HG03064 (cell line): ENCODE results near the gene MATN3.

Experiments used
- ATAC-seq: cut with Tn5 transposase; IDR thresholded peaks from one replicate; pipeline ENCODE4 v1.9.1; 2021; ENCODE audit warnings: low read depth; ENCODE audit not compliant: unreplicated experiment

The MATN3 gene

DNA sequence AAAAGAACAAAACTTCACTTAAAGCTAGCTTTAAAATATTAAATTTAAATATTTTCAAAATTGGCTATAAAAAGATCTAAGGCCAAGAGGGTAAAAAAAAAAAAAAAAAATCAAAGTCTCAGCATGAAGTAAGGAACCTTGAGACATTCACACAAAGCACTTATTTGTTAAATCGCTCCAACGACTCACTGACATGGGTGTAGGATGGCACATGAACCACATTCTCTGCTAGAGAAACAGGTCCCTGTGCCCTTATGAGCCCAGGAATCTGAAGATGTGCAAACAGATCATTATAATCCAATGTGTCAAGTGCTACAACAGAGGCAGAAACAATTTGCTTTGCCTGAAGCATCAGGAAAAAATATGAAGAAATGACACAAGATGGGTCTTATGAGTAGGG lies 25.2 kb upstream of the MATN3 start:
- no peak for ATAC-seq

DNA sequence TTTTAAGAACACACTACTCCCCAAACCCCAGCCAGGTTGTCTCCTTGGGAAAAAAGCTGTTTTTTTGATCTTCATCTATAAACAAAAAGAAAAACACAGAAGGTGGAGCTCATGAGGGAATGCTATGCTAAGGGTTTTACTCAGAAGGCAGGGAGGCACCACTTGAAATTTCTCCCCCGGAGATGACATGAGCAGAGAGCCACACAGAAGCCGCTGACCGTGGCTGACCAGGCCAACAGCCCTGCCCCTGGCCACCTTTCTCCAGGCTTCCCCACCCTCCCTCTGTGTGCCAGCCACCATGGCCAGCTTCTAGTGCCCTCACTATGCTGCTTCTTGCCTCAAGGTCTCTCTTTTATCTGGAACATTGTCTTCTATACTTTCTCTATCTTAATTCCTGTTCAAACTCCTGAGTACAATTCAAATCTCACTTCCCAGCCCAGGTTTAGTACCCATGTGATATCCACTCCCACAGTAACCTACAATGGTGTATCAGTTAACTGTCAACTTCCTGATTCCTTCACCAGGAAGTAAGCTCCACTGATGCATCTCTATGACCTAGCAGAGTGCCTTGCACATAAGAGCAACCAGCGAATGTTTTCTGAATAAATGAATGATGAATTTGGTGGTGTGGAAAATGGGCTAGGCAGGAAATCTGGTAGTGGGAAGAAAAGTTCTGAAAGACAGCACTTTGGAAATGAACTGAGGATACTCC lies 23.6 kb upstream of the MATN3 start:
- no peak for ATAC-seq

DNA sequence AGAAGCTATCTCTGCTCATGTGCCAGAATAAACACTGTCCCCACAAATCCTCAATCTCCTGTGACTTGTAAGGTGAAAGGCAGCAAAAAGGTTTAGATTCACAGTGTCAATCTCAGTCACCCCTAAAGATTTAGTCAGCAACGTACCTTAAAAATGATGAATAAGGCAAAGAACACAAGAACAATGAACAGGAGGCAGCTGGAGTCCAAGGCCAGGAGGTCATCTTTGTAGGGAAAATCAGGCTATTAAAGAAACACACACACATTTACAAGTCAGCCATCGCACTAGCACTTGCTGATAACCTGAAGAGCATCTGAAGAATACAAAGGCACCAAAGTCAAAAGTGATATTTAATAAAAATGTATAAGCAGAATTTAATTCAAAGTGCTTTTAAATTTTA lies 22.4 kb upstream of the MATN3 start:
- ATAC-seq, result no peak

DNA sequence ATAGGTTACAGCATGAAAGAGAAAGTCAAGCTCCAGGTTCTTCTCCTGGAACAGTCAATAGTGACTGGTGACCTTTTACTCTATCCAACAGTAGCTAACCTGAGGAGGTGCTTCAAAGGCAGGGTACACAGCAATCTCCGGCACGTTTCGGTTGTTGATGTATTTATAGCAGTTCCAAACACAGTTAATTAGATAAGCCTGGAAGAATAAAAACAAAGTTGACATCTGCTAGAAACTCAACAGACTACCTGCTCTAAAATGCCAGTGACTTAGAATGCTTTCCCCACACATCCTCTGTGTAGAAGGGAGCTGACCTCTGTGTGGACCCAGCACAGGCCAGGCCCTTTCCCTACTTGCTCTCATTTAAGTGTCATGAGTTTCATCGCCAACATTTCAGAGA lies 21.8 kb upstream of the MATN3 start:
- no peak for ATAC-seq

DNA sequence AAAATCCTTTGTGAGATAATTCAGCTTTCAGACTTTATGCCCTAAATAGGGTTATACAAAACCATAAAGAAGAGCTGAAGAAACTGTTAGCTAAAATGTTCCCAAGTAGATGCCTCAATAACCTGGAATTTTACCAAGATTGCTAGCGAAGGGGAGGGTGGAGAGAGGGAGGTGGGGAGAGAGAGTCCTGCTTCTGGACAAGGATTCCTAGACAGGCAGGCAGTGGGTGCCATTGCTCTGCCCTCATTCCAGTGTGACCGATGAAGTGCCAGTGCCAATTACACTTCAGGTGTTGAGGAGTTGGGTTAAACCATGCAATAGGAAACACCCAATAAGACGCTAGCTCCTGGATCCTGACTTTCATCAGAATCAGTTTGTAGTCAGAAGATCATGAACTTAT lies 20.9 kb upstream of the MATN3 start:
- ATAC-seq, result no peak

DNA sequence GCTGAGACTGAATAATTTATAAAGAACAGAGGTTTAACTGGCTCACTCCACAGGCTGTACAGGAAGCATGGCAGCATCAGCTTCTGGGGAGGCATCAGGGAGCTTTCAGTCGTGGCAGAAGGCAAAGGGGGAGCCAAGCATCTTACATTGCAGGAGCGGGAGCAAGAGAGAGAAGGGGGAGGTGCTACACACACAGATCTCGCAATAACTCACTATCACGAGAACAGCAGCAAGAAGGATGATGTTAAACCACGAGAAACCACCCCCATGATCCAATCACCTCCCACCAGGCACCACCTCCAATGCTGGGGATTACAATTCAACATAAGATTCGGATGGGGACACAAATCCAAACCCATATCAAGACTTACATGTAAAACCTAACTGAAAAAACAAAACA lies 17.8 kb upstream of the MATN3 start:
- ATAC-seq, result no peak

DNA sequence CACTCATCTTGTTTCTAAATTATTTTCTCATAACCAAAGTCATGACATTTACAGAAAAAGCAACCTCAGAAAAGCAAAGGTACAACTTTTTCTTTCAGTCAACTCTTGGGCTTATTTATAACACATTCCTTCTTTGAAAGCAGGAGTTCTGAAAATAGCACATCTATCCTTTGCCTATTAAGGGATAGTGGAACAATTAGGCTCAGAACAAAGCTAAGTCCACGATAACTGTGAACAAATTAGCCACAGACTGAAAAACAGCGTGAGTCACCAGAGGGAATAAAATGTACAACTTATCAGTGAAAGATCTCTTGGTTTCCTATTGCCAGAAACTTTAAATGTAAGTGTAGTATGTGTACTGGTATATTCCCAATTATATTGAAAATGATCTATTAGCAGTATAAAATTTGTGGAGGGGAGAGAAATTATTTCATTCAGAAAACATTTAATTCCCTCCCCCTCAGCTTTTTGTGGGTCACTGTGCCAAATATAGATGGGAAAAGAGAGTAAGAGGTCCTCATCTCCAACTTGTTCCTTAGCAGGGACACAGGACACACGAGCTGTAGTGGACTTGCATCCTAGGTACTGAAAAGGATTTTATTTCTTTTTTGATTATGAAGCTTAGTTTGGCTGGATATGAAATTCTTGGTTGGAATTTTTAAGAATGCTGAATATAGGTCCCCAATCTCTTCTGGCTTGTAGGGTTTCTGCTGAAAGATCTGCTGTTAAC lies 15.4 kb upstream of the MATN3 start:
- no peak for ATAC-seq

DNA sequence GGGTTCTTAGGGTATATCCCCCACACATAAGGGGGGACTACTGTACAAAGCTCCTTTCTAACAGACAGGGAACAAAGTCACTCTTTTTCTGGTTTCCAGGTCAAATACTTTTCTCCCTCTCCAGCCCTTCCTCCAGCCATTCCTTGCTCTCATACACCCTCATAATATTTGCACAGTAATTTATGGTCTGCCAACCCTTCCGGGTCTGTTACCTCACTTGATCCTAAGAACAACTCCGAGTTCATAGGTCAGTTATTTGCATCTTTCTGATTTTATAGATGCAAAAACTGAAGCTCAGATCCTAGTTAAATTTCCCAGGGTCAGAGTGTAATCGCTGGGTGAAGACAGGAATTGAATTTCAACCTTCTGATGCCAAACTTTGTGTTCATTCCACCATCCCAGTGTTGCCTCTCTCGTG lies 14.8 kb upstream of the MATN3 start:
- no peak for ATAC-seq

DNA sequence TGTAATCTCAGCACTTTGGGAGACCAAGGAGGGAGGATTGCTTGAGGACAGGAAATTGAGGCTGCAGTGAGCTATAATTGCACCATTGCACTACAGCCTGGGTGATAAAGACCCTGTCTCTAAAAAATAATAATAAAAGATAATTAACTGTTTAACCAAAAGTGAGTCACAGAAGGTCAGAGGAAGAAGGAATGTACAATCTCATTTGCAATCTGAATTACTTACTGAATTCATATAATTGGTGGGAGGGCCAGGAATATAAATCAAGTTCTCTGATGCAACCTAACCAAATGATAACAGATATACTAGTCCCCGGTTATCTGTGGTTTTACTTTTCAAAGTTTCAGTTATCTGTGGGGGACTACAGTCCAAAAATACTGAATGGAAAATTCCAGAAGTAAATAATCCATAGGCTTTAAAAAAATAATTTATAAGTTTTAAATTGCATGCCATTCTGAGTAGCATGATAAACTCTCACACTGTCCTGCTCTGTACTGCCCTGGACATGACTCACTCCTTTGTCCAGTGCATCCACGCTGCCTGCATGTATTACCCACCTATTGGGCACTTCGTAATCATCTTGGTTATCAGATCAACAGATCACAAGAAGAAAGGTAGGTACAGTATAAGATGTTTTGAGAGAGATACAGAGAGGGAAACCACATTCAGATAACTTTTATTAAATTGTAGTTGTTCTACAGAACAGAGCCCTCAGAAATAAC lies 12.8 kb upstream of the MATN3 start:
- no peak for ATAC-seq

DNA sequence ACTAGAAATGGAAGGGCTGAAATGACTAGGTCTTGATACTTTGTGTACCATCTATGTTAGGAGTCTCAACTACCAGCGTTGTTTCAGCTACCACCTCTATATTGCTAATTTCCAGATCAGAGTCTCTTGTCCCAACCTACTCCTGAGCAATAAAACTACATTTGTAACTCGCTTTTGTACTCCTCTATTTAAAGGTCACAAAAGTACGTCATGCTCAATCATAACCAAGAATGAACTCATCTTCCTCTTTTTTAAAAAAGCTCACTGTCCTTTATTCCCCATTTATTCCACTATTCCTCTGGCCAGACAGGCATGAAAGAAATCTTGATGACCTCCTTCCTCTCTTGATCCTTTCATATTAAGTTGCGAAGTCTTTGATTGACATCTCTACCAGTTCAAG lies 11.2 kb upstream of the MATN3 start:
- ATAC-seq, result no peak

DNA sequence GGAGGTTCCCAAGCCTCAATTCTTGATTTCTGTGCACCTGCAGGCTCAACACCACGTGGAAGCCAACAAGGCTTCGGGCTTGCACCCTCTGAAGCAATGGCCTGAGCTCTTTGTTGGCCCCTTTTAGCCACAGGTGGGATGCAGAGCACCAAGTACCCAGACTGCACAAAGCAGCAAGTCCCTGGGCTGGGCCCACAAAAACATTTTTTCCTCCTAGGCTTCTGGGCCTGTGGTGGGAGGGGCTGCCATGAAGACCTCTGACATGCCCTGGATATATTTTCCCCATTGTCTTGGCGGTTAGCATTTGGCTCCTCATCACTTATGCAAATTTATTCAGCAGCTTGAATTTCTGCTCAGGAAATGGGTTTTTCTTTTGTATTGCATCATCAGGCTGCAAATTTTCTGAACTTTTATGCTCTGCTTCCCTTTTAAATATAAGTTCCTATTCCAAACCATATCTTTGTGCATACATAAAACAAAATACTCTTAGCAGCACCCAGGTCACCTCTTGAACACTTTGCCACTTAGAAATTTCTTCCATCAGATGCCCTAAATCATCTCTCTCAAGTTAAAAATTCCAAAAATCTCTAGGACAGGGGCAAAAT lies 9.0 kb upstream of the MATN3 start:
- ATAC-seq, result no peak

DNA sequence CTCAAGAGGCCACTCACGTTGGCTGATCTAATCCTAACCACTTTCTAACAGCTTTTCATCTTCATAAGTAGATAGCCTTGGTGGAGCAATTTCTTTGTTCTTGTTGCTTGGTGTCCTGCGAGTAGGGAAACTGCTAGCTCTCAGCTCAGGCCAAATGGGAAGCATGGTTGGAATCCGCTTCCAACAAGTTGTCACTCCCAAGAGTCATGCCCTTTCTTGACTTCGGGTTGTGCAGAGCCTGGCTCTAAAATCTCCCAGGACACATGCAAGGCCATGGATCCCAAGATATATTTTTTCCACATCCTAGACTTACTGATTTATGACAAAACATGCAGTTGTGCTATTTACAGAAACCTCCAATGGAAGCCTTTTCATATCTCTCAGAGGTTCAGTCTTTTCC lies 7.3 kb upstream of the MATN3 start:
- no peak for ATAC-seq

DNA sequence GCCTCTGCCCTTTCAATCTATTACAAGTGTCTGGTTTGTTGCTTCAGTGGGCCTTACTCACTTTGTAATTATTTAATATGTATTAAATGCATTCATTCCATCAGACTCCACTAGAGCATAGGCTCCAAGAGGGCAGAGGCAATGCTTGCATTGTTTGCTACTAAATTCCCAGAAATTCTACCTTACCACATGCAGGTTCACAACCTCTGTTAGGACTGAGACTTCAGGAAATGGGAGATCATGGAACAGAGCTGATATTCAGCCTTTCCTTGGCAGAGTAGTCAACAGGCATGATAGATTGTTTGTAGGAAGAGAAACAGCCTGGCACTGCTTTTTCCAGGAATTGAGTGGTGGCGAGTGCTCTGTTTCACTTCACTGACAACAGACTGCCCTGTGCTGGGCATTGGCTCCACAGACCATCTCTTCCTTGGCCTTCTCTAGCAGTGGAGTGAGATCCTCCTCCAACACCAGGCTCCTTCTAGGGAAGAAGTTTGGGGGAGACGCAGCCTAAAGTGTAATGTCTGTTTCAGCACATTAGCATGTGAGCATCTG lies 6.2 kb upstream of the MATN3 start:
- ATAC-seq, result no peak

DNA sequence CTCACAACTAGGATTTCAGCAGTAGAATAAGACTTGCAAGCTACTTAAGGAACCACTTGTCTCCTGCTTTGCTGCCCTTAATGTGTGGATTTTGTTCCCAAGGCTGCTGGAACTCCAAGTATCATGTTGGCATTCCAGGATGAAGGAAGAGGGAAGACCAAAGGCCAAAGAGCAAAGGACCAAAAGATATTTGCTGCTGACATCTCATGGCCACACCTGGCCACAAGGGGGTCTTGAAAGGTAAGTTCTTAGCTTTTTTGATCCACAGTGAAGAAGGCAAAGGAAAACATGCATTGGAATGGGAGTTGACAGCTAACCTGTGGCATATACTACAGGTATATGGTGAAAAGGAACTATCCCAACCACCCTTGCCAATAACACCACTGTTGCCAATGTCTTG lies 3.9 kb upstream of the MATN3 start:
- ATAC-seq, result no peak

DNA sequence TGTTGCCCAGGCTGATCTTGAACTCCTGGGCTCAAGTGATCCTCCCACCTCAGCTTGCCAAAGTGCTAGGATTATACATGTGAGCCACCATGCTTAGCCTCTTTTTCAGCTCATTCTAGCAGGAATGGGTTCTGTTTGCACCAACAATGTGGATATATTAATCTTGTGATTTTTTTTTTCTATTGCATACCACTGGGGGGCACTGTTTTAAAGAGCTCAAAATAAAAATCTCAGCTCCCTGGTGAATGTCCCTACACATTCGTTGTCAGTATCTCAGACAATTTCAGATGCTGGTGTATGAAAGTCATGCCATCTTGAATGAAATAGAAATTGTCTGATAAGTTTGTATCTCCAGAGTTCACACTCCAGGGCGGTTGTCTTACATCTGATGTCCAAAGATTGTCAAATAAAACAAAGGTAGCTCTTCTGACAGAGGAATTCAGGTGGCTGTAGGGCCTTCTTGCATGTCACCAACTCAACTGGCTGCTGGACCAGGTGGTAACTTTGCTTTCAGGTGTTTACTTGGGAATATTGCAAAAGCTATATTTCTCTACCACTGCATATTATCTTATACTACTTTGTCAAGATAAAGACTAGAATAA lies 3.1 kb upstream of the MATN3 start:
- ATAC-seq, result no peak

DNA sequence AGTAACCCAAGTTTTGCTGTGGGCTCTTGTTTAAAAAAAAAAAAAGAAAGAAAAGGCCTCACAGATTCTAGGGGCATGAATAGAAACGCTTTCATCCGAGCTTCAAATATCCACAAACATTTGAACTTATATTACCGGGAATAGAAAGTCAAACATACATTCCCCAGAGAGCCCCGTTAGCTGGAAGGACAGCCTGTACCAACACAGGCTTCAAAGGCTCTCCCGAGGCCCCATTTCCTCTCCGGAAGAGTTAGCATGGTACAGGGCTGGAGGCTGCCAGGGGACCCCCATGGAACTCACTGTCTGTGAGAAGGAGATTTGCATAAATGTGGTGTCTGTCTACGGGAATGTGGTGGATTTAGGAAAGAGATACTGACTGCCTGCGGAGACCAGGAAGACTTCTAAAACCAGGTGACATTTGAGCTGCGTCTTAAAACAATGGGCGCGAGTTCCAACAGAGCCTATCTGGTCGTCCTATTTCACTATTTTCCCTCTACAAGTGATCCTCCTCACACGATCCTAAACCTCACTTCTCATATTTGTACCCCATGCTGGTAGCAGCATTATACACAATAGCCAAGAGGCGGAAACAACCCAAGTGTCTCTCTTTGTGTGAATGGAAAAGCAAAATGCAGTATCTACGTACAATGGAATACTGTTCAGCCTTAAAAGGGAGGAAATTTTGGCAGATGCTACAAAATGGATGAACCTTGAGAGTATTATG lies 820 bp upstream of the MATN3 start:
- ATAC-seq, result no peak

DNA sequence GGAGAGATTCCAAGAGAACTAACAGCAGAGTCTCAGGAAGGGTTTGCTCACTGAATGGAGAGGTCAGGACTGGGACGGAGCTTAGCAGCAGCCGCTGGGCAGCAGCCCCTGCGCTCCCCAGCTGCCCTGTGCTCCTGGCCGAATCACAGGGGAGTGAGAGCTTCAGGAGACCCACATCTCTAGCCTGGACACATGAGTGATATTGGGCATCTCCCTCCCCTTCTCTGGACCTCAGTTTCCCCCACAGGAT lies 511 bp downstream of the MATN3 start:
- ATAC-seq, result no peak

DNA sequence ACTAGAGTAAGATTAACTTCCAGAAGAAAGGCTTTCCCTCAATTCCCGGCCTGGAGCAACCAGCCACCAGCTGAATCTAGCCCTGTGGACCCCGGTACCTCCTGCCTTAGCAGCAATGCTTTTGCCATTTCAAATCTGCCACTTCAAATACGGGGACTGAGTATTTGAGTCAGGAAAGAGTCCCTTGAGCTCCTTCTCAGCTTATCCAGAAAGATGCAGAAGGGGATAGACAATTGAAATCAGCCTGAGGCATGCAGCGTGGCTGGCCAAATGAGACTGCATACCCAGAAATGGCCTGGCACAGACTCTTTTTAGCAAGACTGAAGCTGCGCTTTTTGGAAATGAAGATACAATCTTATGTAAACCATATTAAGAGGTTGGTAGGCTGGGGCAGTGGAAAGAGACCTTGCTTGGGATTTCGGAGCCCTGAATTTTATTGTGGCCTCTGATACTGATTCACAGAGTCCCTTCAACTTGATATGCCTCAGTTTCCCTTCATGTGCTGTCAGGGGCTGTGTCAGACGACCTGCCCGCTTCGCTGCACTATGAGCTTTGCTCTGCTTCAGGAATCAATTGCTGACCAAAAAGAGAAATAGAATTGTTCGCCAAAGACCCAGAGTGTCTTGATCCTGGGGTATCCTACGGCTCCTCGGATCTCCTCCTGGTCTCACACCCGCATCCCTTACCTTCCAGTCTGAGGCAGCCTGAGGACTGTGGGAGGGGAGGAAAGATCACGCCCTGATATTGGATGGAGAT lies 1.0 kb downstream of the MATN3 start:
- no peak for ATAC-seq

DNA sequence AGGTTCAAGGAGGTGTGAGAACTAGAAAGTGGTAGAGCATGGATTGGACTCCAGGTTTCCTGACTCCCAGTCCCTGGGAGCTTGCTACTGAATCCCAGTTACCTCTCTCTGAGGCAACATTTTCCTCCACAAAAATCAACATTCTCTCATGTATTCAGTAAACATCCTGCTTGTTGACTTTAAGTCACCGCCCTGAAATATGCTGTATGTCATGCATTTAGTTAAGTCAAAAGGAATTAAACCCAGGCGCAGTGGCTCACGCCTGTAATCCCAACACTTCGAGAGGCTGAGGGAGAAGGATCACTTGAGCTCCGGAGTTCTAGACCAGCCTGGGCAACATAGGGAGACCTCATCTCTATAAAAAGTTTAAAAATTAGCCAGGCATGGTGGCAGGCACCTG lies 3.8 kb downstream of the MATN3 start:
- no peak for ATAC-seq
